Stimulated activated CD4-positive, alpha-beta T cell treated with anti-CD3 and anti-CD28 coated beads, Interleukin-4, amount 100 ng/mL, for 48 hours (primary cell): ENCODE results near the gene SLC35F6.
"Not testable (repeated sequence)": the region's sequence is repeated elsewhere in the genome, so short reads cannot be mapped to it uniquely, and the experiment has no call there.

Experiments
- DNase-seq, 2 donors: peaks; one replicate each; pipeline ENCODE4 v3.0.0-alpha.2; 2020; ENCODE audit warnings: low read depth in 2 of 2

Gene SLC35F6

GRCh38 chr2:26784570-26785234 lies 20.6 kb downstream of the SLC35F6 start:
- DNase-seq: no peak

GRCh38 chr2:26785431-26786206 lies 21.5 kb downstream of the SLC35F6 start, which contains the start of gene CENPA:
CENPA (plus strand) TSS chr2:26786056; CDS start chr2:26786197, 141 bp downstream.
- peak; percentile 88 to 94 for DNase-seq

GRCh38 chr2:26786207-26787028 lies 22.3 kb downstream of the SLC35F6 start:
- DNase-seq: no peak

- no peak for DNase-seq
Observed at GRCh38 chr2:26792720-26793119, 28.6 kb downstream of the SLC35F6 start.

- DNase-seq: no peak
Observed at GRCh38 chr2:26793518-26793917, 29.4 kb downstream of the SLC35F6 start.

GRCh38 chr2:26795135-26795534 lies 31.1 kb downstream of the SLC35F6 start:
- DNase-seq: not testable (repeated sequence)

GRCh38 chr2:26801328-26801727 lies 37.2 kb downstream of the SLC35F6 start:
- no peak for DNase-seq

- no peak for DNase-seq
Observed at GRCh38 chr2:26801796-26802195, 37.7 kb downstream of the SLC35F6 start.

GRCh38 chr2:26805241-26805676 lies 41.2 kb downstream of the SLC35F6 start:
- DNase-seq: no peak

GRCh38 chr2:26807788-26808460 lies 43.8 kb downstream of the SLC35F6 start:
- no peak for DNase-seq

GRCh38 chr2:26809211-26809610 lies 45.1 kb downstream of the SLC35F6 start:
- no peak for DNase-seq

- no peak for DNase-seq
Observed at GRCh38 chr2:26809876-26810577, 45.9 kb downstream of the SLC35F6 start.

GRCh38 chr2:26811261-26811660 lies 47.2 kb downstream of the SLC35F6 start:
- DNase-seq: no peak

GRCh38 chr2:26811791-26812694 lies 48.0 kb downstream of the SLC35F6 start:
- no peak for DNase-seq

- no peak for DNase-seq
Observed at GRCh38 chr2:26812731-26813130, 48.6 kb downstream of the SLC35F6 start.

- not testable (repeated sequence) for DNase-seq
Observed at GRCh38 chr2:26814072-26814765, 50.1 kb downstream of the SLC35F6 start.

- DNase-seq: no peak
Observed at GRCh38 chr2:26816893-26817292, 52.8 kb downstream of the SLC35F6 start.

- no peak for DNase-seq
Observed at GRCh38 chr2:26818255-26818654, 54.2 kb downstream of the SLC35F6 start.

GRCh38 chr2:26818972-26819371 lies 54.9 kb downstream of the SLC35F6 start:
- DNase-seq: no peak
